Measurements from ENCODE around the gene MRC2. TPM values are rescaled to one million over a fixed set of nuclear protein-coding genes. Genes with fewer than 3 reads are reported as not detected.

MRC2 gene
- polyA plus RNA-seq, 2 of the 4 experiments (the other 2 are of a cell fraction): 20.2 to 57.3 TPM

DNA sequence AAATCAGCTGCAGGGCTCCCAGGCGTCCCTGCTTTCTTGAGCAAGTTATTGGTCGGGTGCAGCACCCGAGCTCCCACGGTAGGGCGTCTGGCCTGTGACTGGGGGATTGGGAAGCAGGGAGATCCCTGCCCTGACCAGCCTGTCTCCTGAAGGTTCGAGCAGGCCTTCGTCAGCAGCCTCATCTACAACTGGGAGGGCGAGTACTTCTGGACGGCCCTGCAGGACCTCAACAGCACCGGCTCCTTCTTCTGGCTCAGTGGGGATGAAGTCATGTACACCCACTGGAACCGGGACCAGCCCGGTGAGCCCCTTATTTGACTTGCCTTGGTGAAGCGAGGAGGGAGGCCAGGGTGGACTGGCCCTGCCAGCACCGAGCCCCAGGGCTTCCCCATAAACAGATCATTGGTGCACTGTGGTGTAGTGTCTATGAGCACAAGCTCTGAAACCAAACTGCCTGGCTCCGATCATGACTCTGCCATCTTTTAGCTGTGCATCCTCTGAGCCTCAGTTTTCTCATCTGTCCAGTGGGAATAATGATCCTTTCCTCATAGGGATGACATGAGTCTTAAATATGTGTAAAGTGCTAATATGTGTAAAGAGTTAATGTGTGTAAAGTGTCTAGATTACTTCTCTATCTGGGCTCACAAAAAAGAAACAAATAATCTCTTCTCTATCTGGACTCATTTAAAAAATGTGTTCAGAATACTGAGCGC lies 48.9 kb downstream of the MRC2 start:
- TF ChIP-seq TFCP2L1 (CRISPR knock-in tag; IDR thresholded peaks at IDR 0.05): no peak
- TF ChIP-seq PHF8 (IDR thresholded peaks at IDR 0.05; ENCODE audit: borderline replicate concordance, low read depth): no peak
- TF ChIP-seq KDM1A (IDR thresholded peaks at IDR 0.05; ENCODE audit: low read depth): 0 out of 2 replicates have a peak, but pooled peaks have one; percentile 23
- no peak for ATAC-seq
- POLR2A ChIA-PET: no interaction called here

GRCh38 chr17:62676952-62677596 lies 49.6 kb downstream of the MRC2 start:
- no peak for TF ChIP-seq SREBF2 (IDR thresholded peaks at IDR 0.05)
- no peak for TF ChIP-seq PHF8 (IDR thresholded peaks at IDR 0.05; ENCODE audit: borderline replicate concordance, low read depth)
- TF ChIP-seq, protein P1, sequence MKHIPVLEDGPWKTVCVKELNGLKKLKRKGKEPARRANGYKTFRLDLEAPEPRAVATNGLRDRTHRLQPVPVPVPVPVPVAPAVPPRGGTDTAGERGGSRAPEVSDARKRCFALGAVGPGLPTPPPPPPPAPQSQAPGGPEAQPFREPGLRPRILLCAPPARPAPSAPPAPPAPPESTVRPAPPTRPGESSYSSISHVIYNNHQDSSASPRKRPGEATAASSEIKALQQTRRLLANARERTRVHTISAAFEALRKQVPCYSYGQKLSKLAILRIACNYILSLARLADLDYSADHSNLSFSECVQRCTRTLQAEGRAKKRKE (CRISPR knock-in tag; IDR thresholded peaks at IDR 0.05; ENCODE audit: low read depth): no peak
- no peak for TF ChIP-seq KDM1A (IDR thresholded peaks at IDR 0.05; ENCODE audit: low read depth)
- TF ChIP-seq POLR2A (IDR thresholded peaks at IDR 0.05; ENCODE audit: low read length): no peak
- TF ChIP-seq NR3C1 (IDR thresholded peaks at IDR 0.05): no peak
- TF ChIP-seq, protein P2, sequence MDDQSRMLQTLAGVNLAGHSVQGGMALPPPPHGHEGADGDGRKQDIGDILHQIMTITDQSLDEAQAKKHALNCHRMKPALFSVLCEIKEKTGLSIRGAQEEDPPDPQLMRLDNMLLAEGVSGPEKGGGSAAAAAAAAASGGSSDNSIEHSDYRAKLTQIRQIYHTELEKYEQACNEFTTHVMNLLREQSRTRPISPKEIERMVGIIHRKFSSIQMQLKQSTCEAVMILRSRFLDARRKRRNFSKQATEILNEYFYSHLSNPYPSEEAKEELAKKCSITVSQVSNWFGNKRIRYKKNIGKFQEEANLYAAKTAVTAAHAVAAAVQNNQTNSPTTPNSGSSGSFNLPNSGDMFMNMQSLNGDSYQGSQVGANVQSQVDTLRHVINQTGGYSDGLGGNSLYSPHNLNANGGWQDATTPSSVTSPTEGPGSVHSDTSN (IDR thresholded peaks at IDR 0.05): no peak
- TF ChIP-seq MAZ (IDR thresholded peaks at IDR 0.05; ENCODE audit: borderline replicate concordance, low read depth, low read length): no peak
- TF ChIP-seq HEYL (CRISPR knock-in tag; IDR thresholded peaks at IDR 0.05): no peak
- TF ChIP-seq BHLHE40 (IDR thresholded peaks at IDR 0.05; ENCODE audit: low read depth, low read length): no peak
- TF ChIP-seq MYC (IDR thresholded peaks at IDR 0.05; ENCODE audit: borderline replicate concordance, low read length): no peak
- no peak for TF ChIP-seq JUNB (IDR thresholded peaks at IDR 0.05)
- no peak for TF ChIP-seq CHD2 (IDR thresholded peaks at IDR 0.05; ENCODE audit: low read length, partially characterized antibody)
- no peak for TF ChIP-seq CBX8 (IDR thresholded peaks at IDR 0.05)
- no peaks in the 10 kb centered on the region for H3K9me3 ChIP-seq
- CTCF ChIA-PET: interaction anchor here (1.6 to 13.1 kb wide), 2 partner anchors 13 to 26 kb away, joined by 4 to 178 read pairs; no protein-coding TSS in a partner anchor
- no peak overlapping the region for H3K4me3 ChIP-seq
- H3K27ac ChIP-seq: no peak overlapping the region
- ATAC-seq (no peak), DNase-seq (ENCODE audit: low read depth in 1 of 2, low spot score in 1 of 2) (no peak), FAIRE-seq (no peak)
- peaks cover 2% of the 10 kb centered on the region; the same call in 1 of the 3 replicates for H3K4me1 ChIP-seq
- H3K4me2 ChIP-seq: no peak overlapping the region
- POLR2A ChIA-PET: no interaction called here
- 78% methylated on average over 6 of the region's 18 CpGs for WGBS (ENCODE audit: missing lambda C conversion rate)

More for the DNA sequence above, 48.9 kb downstream of the MRC2 start:
- FAIRE-seq: no peak
- Histone ChIP-seq H3K4me3 (no peak overlapping the region), H3K9me3 (no peaks in the 10 kb centered on the region), H3K4me1 (peaks cover 6% of the 10 kb centered on the region; the same call in 1 of the 3 replicates), H3K4me2 (no peak overlapping the region), H3K27ac (no peak overlapping the region)
- no peak for DNase-seq (ENCODE audit: low read depth in 1 of 2, low spot score in 1 of 2)
- WGBS (ENCODE audit: missing lambda C conversion rate): 94% methylated on average over 15 of the region's 16 CpGs
- CTCF ChIA-PET: interaction anchor here (0.7 to 13.1 kb wide), 5 partner anchors 14 to 749 kb away, joined by 3 to 178 read pairs (median 4); no protein-coding TSS in a partner anchor

DNA sequence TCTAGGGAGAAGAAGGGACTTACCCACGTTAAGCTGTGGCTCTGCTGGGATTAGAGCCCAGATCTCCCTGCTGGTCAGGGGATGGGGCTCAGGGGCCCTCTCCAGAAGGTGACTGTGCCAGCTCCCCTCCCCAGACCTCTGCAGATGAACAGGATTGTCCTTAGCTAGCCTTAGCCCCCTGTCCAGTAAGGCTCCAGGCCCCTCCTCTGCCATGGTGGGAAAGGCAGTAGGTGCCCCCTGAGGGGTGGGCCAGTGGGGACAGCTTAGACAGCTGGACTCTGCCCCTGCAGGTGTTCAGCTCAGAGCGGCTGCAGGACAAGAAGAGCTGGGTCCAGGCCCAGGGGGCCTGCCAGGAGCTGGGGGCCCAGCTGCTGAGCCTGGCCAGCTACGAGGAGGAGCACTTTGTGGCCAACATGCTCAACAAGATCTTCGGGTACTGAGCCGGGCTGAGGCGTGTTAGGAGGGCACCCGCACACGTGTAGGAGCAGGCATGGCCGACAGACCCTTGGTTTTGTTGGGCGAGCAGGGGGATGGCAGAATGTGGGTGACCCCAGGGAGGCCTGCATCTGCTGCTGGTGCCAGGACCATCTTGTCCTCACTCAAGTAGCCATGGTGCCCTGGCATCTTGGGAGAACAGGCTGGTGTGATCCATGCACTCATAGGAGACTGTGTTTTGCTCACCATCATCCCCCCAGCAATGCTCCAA lies 50.9 kb downstream of the MRC2 start:
- POLR2A ChIA-PET: interaction anchor here (0.5 kb wide), 1 partner anchor 1165 kb away, joined by 4 read pairs; no protein-coding TSS in a partner anchor
- H3K4me2 ChIP-seq: no peak overlapping the region
- no peaks in the 10 kb centered on the region for H3K4me1 ChIP-seq
- H3K4me3 ChIP-seq: no peak overlapping the region
- WGBS (ENCODE audit: missing lambda C conversion rate): 91% methylated on average over 10 of the region's 10 CpGs
- H3K27ac ChIP-seq: no peak overlapping the region
- CTCF ChIA-PET: interaction anchor here (0.6 to 13.1 kb wide), 5 partner anchors 12 to 934 kb away, joined by 3 to 178 read pairs (median 5); no protein-coding TSS in a partner anchor
- no peak for FAIRE-seq
- ATAC-seq: no peak
- no peak for DNase-seq (ENCODE audit: low read depth in 1 of 2, low spot score in 1 of 2)
- no peaks in the 10 kb centered on the region for H3K9me3 ChIP-seq
- TF ChIP-seq EHMT2 (IDR thresholded peaks at IDR 0.05; ENCODE audit: low read depth) (no peak), EHF (CRISPR knock-in tag; IDR thresholded peaks at IDR 0.05) (no peak), FOSL2 (IDR thresholded peaks at IDR 0.05) (no peak), FOSL2 (CRISPR knock-in tag; IDR thresholded peaks at IDR 0.05) (no peak), TFCP2L1 (CRISPR knock-in tag; IDR thresholded peaks at IDR 0.05) (no peak), HDAC2 (IDR thresholded peaks at IDR 0.05) (no peak), E2F6 (IDR thresholded peaks at IDR 0.05; ENCODE audit: borderline replicate concordance, low read depth) (no peak), ZNF302 (CRISPR knock-in tag; IDR thresholded peaks at IDR 0.05) (no peak), MAZ (IDR thresholded peaks at IDR 0.05; ENCODE audit: borderline replicate concordance, low read depth, low read length) (no peak), FOXS1 (CRISPR knock-in tag; IDR thresholded peaks at IDR 0.05) (no peak), PHF8 (IDR thresholded peaks at IDR 0.05; ENCODE audit: borderline replicate concordance, low read depth) (no peak), EP300 (IDR thresholded peaks at IDR 0.05) (no peak), CHD4 (IDR thresholded peaks at IDR 0.05; ENCODE audit: borderline replicate concordance) (no peak), SREBF2 (IDR thresholded peaks at IDR 0.05) (no peak), MYC (IDR thresholded peaks at IDR 0.05; ENCODE audit: borderline replicate concordance, low read length) (no peak), KDM1A (IDR thresholded peaks at IDR 0.05; ENCODE audit: low read depth) (no peak), GATA3 (IDR thresholded peaks at IDR 0.05; ENCODE audit: borderline replicate concordance) (no peak)
- TF ChIP-seq, protein P3, sequence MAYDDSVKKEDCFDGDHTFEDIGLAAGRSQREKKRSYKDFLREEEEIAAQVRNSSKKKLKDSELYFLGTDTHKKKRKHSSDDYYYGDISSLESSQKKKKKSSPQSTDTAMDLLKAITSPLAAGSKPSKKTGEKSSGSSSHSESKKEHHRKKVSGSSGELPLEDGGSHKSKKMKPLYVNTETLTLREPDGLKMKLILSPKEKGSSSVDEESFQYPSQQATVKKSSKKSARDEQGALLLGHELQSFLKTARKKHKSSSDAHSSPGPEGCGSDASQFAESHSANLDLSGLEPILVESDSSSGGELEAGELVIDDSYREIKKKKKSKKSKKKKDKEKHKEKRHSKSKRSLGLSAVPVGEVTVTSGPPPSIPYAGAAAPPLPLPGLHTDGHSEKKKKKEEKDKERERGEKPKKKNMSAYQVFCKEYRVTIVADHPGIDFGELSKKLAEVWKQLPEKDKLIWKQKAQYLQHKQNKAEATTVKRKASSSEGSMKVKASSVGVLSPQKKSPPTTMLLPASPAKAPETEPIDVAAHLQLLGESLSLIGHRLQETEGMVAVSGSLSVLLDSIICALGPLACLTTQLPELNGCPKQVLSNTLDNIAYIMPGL (CRISPR knock-in tag; IDR thresholded peaks at IDR 0.05; ENCODE audit: borderline replicate concordance): no peak
- TF ChIP-seq, protein P4, sequence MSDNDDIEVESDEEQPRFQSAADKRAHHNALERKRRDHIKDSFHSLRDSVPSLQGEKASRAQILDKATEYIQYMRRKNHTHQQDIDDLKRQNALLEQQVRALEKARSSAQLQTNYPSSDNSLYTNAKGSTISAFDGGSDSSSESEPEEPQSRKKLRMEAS (IDR thresholded peaks at IDR 0.05): no peak

Measured in A549 (cell line).